GM21723 (cell line): Measurements from ENCODE around the gene SLC25A43.
A peak's percentile ranks its signal among the peaks of the same experiment; 100 is the strongest.
"Not testable (repeated sequence)": the region's sequence is repeated elsewhere in the genome, so short reads cannot be mapped to it uniquely, and the experiment has no call there.

Source experiments
- ATAC-seq: cut with Tn5 transposase; IDR thresholded peaks from one replicate; pipeline ENCODE4 v1.9.1; 2021; ENCODE audit warnings: mild to moderate bottlenecking, moderate library complexity; ENCODE audit not compliant: unreplicated experiment

SLC25A43 gene

GRCh38 chrX:119467433-119467832 is 68.3 kb downstream of the SLC25A43 start:
- no peak for ATAC-seq

DNA sequence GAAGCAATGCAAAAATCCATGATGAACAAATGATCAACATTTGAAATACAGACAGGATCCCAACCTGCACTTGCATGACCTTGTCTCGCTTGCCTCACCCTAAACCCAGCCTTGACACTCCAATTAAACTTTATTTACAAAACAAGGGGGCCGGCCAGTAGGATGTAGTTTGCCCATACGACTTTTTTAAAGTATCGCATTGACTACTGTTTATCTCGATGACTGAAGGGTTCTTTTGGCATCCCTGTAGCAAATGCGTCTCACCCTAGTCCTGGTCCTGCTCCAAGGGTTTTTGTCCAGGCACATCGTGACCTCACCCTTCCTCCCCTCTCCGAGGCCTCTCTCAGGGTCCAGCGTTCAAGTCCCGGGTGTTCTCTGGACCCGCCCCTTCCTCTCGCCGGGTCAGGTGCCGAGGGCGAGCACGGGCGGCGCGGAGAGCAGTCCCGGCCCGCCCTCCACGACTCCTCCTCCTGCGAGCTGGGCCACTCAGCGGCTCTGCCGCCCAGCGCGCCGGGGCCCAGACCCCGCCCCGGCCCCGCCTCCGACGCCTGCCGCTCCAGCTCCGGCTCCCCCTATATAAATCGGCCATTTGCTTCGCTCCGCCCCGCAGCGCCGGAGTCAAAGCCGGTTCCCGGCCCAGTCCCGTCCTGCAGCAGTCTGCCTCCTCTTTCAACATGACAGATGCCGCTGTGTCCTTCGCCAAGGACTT is 68.9 kb downstream of the SLC25A43 start, which contains the start of gene SLC25A5:
Gene SLC25A5, plus strand, starts transcription at position 603 of the 709 bp plus-strand sequence. Its CDS starts 72 bp downstream, at position 675.
- ATAC-seq: peak; percentile 86

DNA sequence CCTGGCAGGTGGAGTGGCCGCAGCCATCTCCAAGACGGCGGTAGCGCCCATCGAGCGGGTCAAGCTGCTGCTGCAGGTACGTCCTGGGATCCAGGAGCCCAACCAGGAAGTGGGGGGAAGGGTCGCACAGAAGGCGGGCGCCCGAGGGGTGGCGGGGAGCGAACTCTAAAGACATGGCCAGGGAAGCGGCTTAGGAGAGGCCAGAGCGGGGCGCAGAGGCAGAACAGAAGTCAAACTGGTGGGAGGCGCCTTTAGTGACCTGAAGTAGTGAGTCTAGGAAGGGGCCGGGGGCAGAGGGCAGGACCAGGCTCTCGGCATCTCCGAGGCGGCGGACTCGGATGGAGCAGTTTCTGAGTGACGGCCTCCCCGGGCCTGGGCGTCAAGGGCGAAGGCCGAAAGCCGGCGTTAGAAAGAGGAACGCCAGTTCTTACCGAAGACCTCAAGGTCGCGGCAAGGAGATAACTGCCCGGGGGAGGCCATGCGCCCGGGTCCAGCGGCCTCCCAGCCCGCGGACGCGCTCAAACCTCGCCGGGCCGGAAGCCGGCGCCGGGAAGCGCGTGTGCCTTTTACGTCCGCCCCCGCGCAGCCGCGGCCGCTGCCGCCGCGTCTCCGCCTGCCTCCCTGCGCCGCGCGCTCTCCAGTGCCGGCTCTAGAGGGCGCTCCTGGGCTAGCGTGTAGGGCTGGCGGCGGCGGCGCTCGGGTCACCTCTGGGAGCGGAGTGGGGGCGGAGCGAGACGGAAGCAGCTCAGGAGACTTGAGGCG is 69.6 kb downstream of the SLC25A43 start:
- peak; percentile 81 for ATAC-seq

GRCh38 chrX:119469313-119469635 is 70.1 kb downstream of the SLC25A43 start:
- ATAC-seq: no peak

GRCh38 chrX:119474615-119475388 is 75.7 kb downstream of the SLC25A43 start:
- no peak for ATAC-seq

GRCh38 chrX:119475389-119476101 is 76.4 kb downstream of the SLC25A43 start:
- no peak for ATAC-seq

- ATAC-seq: no peak
These were observed 78.7 kb downstream of the SLC25A43 start for GRCh38 chrX:119477812-119478232.

- ATAC-seq: no peak
These were observed 79.4 kb downstream of the SLC25A43 start for GRCh38 chrX:119478504-119478903.

DNA sequence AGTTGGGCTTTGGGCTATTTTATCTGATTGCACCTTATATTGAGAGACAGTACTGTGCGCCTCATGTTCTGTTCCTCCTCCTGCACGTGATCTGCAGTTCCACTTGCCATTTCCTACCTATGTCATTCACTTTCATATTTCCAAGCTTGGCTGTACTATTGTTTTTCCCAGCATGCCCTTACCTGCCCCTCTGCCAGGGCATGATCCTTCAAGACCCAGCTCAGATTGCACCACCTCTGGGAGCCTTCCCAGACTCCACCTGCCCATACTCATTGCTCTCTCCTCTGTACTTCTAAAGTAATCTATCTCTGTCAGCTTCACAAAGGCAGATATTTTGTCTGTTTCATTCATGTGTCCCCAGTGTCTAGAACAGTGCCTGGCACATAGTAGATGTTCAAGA is 80.7 kb downstream of the SLC25A43 start:
- no peak for ATAC-seq

DNA sequence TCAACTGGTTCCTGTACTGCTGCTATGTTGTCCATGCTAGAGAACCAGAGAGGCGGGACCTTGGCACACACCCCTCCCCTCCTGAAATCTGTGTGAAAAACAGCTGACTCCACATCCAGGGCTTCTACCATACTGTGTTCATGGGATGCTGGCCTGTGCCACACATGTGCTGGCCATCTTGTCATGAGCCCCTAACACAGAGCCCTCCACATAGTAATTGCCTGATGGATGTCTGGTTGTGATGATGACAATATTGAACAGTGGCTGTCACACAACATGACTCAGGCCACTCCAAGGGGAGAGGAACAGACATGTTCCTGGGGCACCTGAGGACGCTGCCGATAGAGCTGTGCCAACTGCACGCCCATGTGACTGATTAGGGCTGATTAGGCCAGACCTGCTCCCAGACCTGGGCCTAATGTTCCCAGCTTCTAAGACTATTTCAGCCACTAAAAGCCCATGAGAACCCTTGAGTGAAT is 82.2 kb downstream of the SLC25A43 start:
- no peak for ATAC-seq

GRCh38 chrX:119482041-119482440 is 82.9 kb downstream of the SLC25A43 start:
- ATAC-seq: peak; percentile 33

DNA sequence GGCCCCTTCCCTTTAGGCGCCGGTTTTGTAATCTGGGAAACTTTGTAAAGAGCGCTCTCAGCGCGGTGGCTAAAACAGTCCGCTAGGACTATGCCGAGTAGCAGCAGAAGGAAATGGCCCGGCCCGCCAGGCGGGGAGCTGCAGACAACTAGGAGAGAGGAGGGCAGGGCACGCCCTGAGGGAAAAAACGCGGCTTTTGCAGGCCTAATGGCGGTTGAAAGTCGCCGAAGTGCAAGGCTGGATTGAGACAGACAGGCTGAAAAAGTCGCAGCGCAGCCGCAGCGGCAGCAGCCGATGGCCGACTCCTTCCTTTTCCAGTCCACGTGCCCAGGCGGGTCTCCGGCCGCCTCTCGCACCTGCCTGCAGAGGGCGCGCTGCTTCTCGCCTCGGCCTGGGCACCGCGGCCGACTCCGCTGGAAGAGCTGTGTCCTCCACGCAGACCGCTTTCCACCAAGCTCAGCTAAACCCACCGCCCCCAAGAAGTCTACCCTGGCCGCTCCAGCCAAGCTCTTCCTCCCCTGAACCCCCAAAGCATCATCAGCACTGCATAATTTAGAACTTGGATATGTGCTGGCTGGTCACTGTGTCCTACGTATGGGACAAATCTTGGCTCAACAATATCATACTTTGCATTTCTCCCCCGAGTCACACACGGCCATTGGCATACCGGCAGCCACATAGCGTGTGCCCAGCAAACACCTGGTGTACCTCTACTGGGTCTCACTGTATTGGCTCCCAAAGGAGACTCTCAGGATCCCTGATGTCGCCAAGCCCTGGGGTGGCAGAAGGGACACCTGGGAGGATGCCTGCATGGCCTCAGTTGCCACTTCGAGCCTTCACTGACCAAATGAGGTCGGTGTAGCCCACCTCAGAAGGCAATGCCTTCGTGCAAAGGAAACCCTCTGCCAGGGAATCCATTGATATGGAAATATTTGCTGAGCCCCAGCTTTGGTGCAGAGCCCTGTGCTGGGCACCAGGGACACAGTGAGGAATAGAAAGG is 83.6 kb downstream of the SLC25A43 start:
- ATAC-seq: peak; percentile 84

GRCh38 chrX:119486745-119487144 is 87.6 kb downstream of the SLC25A43 start:
- no peak for ATAC-seq

- not testable (repeated sequence) for ATAC-seq
These were observed 88.6 kb downstream of the SLC25A43 start for GRCh38 chrX:119487766-119488165.

DNA sequence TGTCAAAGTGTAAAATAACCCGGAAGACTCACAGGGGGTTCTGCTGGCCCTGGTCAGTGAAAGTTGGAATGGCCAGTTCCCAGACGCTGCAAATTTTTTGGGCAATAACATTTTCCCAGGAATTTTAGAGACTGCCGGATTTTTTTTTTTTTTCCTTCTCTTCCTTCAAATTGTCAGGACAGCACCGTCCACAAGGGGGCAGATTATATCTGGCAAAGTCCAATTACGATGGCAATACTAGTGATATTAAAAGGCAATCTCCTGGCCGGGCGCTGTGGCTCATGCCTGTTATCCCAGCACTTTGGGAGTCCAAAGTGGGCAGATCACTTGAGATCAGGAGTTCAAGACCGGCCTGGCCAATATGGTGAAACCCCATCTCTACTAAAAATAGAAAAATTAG is 89.6 kb downstream of the SLC25A43 start:
- no peak for ATAC-seq

DNA sequence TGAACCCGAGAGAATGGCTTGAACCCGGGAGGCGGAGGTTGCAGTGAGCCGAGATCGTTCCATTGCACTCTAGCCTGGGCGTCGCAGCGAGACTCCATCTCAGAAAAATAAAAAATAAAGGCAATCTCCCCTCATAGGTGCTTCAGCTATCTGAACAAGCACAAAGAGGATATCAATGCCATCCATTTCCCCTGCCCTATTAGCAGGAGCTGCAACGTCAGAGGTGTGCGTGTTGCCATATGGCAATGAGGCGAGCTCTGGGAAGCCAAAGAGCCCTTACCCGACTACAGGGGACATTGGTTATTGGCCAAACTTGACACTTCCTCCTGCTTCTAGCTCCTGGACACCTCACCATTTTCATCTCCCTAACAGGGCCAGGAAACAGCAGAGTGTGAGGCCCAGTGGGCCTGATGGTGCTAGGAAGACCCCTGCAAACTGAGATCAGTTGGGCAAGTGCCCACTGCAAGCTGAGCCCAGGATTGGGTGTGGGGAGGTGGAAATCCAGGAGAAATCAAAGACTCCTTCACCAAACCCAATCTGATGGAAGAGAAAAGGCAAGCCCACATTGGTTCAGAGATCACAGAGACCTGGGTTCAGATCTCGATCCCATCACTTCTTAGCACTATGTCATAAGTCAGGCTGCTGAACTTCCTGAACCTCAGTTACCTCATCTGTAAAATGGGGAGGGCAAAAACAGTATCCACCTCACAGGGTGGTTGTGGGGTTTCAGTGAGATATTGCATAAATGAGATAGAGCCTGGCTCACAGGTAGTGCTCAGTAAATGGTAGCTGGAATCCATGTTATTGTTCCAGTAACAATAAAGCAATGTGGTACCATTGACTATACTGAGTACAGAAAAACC is 90.3 kb downstream of the SLC25A43 start:
- no peak for ATAC-seq

DNA sequence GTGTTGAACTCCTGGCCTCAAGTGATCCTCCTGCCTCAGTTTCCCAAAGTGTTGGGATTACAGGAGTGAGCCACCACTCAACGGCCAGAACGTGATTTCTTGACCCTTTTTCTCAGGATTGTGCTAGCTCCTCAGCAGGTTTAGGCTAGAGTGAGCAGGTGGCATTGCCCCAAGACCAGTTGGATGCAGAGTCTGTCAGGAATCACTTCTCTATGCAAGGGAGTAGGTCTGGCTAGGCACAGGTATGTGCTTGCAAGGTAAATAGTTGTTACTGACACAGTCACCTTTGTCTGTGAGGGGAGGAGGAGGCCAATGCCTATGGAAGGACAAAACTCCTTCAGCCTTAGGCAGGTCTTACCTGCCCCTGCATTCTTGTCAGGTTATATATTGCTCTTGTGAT is 93.3 kb downstream of the SLC25A43 start:
- no peak for ATAC-seq

- not testable (repeated sequence) for ATAC-seq
These were observed 94.8 kb downstream of the SLC25A43 start for GRCh38 chrX:119493851-119494495.
